Astrocyte (in vitro differentiated cells and primary cell): Measurements from ENCODE around the gene PJVK. TPM values are rescaled to one million over a fixed set of nuclear protein-coding genes. Genes with fewer than 3 reads are reported as not detected.

Source experiments
- DNase-seq: peaks from one replicate; pipeline ENCODE4 v3.0.0-alpha.2; 2010; ENCODE audit warnings: low read depth
- FAIRE-seq: peaks from 2 replicates; lab custom pipeline; 2011; peaks lifted over from hg19 to GRCh38; lab: Jason Lieb, UNC
- H2AFZ ChIP-seq: 2 replicates; pipeline ENCODE4 v1.6.0; 2012; ENCODE audit warnings: low read depth, low read length, inconsistent platforms
- H3K27ac ChIP-seq: 2 replicates; pipeline ENCODE4 v1.5.1; 2011; ENCODE audit warnings: low read depth, low read length, inconsistent platforms
- H3K27me3 ChIP-seq: 2 replicates; pipeline ENCODE4 v1.6.0; 2011; ENCODE audit warnings: low read length, inconsistent platforms; ENCODE audit not compliant: insufficient read depth
- H3K36me3 ChIP-seq: 2 replicates; pipeline ENCODE4 v1.5.1; 2011; ENCODE audit warnings: low read length, inconsistent platforms; ENCODE audit not compliant: insufficient read depth
- H3K4me1 ChIP-seq: 2 replicates; pipeline ENCODE4 v1.5.1; 2011; ENCODE audit warnings: low read length, inconsistent platforms; ENCODE audit not compliant: insufficient read depth
- H3K4me2 ChIP-seq: 2 replicates; pipeline ENCODE4 v1.6.0; 2012; ENCODE audit warnings: low read length, inconsistent platforms
- H3K4me3 ChIP-seq: 2 replicates; pipeline ENCODE4 v1.5.1; 2011; ENCODE audit warnings: low read depth, mild to moderate bottlenecking, low read length, inconsistent platforms; ENCODE audit not compliant: insufficient read depth
- H3K79me2 ChIP-seq: 2 replicates; pipeline ENCODE4 v1.6.0; 2012; ENCODE audit warnings: mild to moderate bottlenecking, low read length, inconsistent platforms; ENCODE audit not compliant: insufficient read depth
- H3K9ac ChIP-seq: 2 replicates; pipeline ENCODE4 v1.6.0; 2012; ENCODE audit warnings: mild to moderate bottlenecking, low read length, inconsistent platforms
- H3K9me3 ChIP-seq: 2 replicates; pipeline ENCODE4 v1.5.1; 2012; ENCODE audit warnings: low read depth, mild to moderate bottlenecking, low read length, inconsistent platforms; ENCODE audit not compliant: insufficient read depth
- H4K20me1 ChIP-seq: 2 replicates; pipeline ENCODE4 v1.6.0; 2012; ENCODE audit warnings: low read length, inconsistent platforms; ENCODE audit not compliant: insufficient read depth
- H3K27ac Mint-ChIP-seq: one replicate; pipeline ENCODE4 v1.8.0; 2021; ENCODE audit warnings: mild to moderate bottlenecking, mixed read lengths; ENCODE audit not compliant: unreplicated experiment
- H3K27me3 Mint-ChIP-seq: one replicate; pipeline ENCODE4 v1.8.0; 2021; ENCODE audit warnings: low read depth, mixed read lengths; ENCODE audit not compliant: unreplicated experiment
- H3K36me3 Mint-ChIP-seq: one replicate; pipeline ENCODE4 v1.8.0; 2021; ENCODE audit warnings: low read depth, mixed read lengths; ENCODE audit not compliant: unreplicated experiment
- H3K4me1 Mint-ChIP-seq: one replicate; pipeline ENCODE4 v1.8.0; 2021; ENCODE audit warnings: low read depth, mixed read lengths; ENCODE audit not compliant: unreplicated experiment
- H3K4me3 Mint-ChIP-seq: one replicate; pipeline ENCODE4 v1.8.0; 2021; ENCODE audit warnings: mild to moderate bottlenecking, moderate library complexity, mixed read lengths; ENCODE audit not compliant: unreplicated experiment
- H3K9me3 Mint-ChIP-seq: one replicate; pipeline ENCODE4 v1.8.0; 2021; ENCODE audit warnings: mild to moderate bottlenecking, mixed read lengths; ENCODE audit not compliant: unreplicated experiment
- EZH2 ChIP-seq: IDR thresholded peaks from 2 replicates; pipeline ENCODE4 v1.6.1; 2012; ENCODE audit warnings: mild to moderate bottlenecking, low read length, inconsistent platforms; ENCODE audit not compliant: insufficient read depth
- total RNA-seq: library from RNA; stranded (reverse); gene quantifications from 2 replicates; pipeline ENCODE4 v1.2.1, GENCODE V29; 2021
- TF ChIP-seq, protein P1 (sequence below): IDR thresholded peaks from 2 replicates; pipeline ENCODE4 v1.5.1; 2011; ENCODE audit warnings: low read depth, mild to moderate bottlenecking, inconsistent platforms, low read length, moderate library complexity; ENCODE audit not compliant: insufficient read depth

PJVK gene
- total RNA-seq, 1 donor from 2014 or later: 2.4 TPM

DNA sequence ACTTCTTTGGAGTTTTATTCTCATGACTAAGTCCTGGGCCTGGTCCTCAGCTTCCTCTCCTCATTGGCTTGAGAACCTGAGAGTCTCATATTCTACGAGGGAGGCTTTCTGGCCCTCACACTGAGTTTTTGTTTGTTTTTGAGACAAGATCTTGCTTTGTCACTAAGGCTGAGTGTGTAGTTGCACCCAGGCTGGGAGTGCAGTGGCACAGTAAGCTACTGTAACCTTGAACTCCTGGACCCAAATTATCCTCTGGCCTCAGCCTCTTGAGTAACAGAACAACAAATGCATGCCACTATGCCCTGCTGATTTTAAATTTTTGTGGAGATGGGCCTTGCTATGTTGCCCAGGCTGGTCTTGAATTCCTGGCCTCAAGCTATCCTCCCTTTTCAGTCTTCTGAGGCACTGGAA, 22.8 kb upstream of the PJVK start:
- Histone ChIP-seq H3K36me3 (peaks cover 32% of the 10 kb centered on the region), H3K27me3 (no peaks in the 10 kb centered on the region), H4K20me1 (no peaks in the 10 kb centered on the region), H2AFZ (no peak overlapping the region), H3K79me2 (peaks cover 19% of the 10 kb centered on the region), H3K27ac (no peak overlapping the region), H3K9ac (no peak overlapping the region), H3K9me3 (no peaks in the 10 kb centered on the region), H3K4me1 (peaks cover 3% of the 10 kb centered on the region), H3K4me3 (no peak overlapping the region), H3K4me2 (no peak overlapping the region)
- H3K27me3 Mint-ChIP-seq: no peaks in the 10 kb centered on the region
- no peak overlapping the region for H3K27ac Mint-ChIP-seq
- peaks cover 42% of the 10 kb centered on the region for H3K36me3 Mint-ChIP-seq
- FAIRE-seq (no peak), DNase-seq (no peak)
- TF ChIP-seq, protein P1, sequence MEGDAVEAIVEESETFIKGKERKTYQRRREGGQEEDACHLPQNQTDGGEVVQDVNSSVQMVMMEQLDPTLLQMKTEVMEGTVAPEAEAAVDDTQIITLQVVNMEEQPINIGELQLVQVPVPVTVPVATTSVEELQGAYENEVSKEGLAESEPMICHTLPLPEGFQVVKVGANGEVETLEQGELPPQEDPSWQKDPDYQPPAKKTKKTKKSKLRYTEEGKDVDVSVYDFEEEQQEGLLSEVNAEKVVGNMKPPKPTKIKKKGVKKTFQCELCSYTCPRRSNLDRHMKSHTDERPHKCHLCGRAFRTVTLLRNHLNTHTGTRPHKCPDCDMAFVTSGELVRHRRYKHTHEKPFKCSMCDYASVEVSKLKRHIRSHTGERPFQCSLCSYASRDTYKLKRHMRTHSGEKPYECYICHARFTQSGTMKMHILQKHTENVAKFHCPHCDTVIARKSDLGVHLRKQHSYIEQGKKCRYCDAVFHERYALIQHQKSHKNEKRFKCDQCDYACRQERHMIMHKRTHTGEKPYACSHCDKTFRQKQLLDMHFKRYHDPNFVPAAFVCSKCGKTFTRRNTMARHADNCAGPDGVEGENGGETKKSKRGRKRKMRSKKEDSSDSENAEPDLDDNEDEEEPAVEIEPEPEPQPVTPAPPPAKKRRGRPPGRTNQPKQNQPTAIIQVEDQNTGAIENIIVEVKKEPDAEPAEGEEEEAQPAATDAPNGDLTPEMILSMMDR: no peak
- TF ChIP-seq EZH2: no peak
- no peaks in the 10 kb centered on the region for H3K4me1 Mint-ChIP-seq
- H3K9me3 Mint-ChIP-seq: peaks cover 4% of the 10 kb centered on the region
- H3K4me3 Mint-ChIP-seq: no peak overlapping the region

DNA sequence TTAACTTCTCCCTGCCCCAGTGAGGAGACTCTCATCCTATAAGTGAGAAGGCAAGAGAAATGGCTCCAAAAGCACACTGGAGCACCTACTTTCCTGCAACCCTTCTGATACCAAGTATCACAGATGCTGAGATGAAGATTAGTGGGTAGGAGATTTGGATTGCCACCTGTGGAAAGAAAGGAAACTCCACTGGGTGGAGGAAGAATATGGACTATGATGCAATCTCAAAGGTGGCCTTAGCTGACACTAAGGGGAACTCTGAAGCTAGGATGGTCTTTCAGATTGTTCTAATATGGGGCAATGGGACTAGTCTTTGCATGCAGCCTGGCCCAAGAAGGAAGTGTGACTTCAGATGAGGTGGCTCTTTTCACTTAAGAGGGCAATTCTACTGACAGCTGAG, 21.8 kb upstream of the PJVK start:
- no peaks in the 10 kb centered on the region for H4K20me1 ChIP-seq
- peaks cover 38% of the 10 kb centered on the region for H3K36me3 ChIP-seq
- no peak for DNase-seq
- H3K4me2 ChIP-seq: no peak overlapping the region
- no peaks in the 10 kb centered on the region for H3K27me3 ChIP-seq
- H3K4me3 Mint-ChIP-seq: no peak overlapping the region
- H3K79me2 ChIP-seq: peaks cover 11% of the 10 kb centered on the region
- H3K9ac ChIP-seq: no peak overlapping the region
- H3K9me3 Mint-ChIP-seq: peaks cover 4% of the 10 kb centered on the region
- H3K27me3 Mint-ChIP-seq: no peaks in the 10 kb centered on the region
- peaks cover 43% of the 10 kb centered on the region for H3K36me3 Mint-ChIP-seq
- H3K4me1 Mint-ChIP-seq: no peaks in the 10 kb centered on the region
- no peak overlapping the region for H3K27ac Mint-ChIP-seq
- H2AFZ ChIP-seq: no peak overlapping the region
- no peak overlapping the region for H3K4me3 ChIP-seq
- FAIRE-seq: no peak
- no peak for TF ChIP-seq EZH2
- TF ChIP-seq, protein P1: no peak
- no peak overlapping the region for H3K27ac ChIP-seq
- no peaks in the 10 kb centered on the region for H3K9me3 ChIP-seq
- peaks cover 3% of the 10 kb centered on the region for H3K4me1 ChIP-seq

DNA sequence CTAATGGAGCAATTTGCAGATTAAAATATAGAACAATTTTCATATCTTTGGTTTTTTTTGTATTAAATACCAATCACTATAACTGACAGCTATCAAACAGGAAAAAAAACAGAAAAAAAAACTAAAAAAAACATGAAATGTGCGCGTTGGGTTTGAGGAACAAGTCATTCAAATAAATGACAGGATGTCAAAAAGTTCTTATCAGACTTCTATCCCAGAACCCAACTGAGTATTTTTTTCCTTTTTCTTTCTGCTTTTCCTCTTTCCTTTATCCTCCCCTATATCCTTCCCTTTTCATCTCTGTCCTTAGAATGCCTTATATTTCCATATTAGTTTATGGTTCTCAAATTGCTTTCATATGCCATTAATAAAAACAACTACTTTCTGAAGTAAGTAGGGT, 14.5 kb upstream of the PJVK start:
- H3K27me3 ChIP-seq: no peaks in the 10 kb centered on the region
- TF ChIP-seq, protein P1: no peak
- no peak for TF ChIP-seq EZH2
- peaks cover 7% of the 10 kb centered on the region for H4K20me1 ChIP-seq
- H3K36me3 ChIP-seq: peaks cover 62% of the 10 kb centered on the region
- no peak overlapping the region for H3K4me2 ChIP-seq
- Mint-ChIP-seq H3K4me3 (no peak overlapping the region), H3K27ac (no peak overlapping the region), H3K27me3 (no peaks in the 10 kb centered on the region), H3K36me3 (peaks cover 22% of the 10 kb centered on the region), H3K4me1 (peaks cover 13% of the 10 kb centered on the region), H3K9me3 (no peaks in the 10 kb centered on the region)
- H3K27ac ChIP-seq: no peak overlapping the region
- DNase-seq: no peak
- H3K9me3 ChIP-seq: no peaks in the 10 kb centered on the region
- H3K4me3 ChIP-seq: no peak overlapping the region
- no peaks in the 10 kb centered on the region for H3K4me1 ChIP-seq
- H2AFZ ChIP-seq: no peak overlapping the region
- no peak overlapping the region for H3K9ac ChIP-seq
- FAIRE-seq: no peak
- no peaks in the 10 kb centered on the region for H3K79me2 ChIP-seq
